ENCODE data around the gene CCDC83. TPM values are rescaled to one million over a fixed set of nuclear protein-coding genes. Genes with fewer than 3 reads are reported as not detected.
"Not testable (repeated sequence)": the region's sequence is repeated elsewhere in the genome, so short reads cannot be mapped to it uniquely, and the experiment has no call there.

Gene CCDC83
- total RNA-seq, 1 donor from 2014 or later, result not detected

GRCh38 chr11:85939099-85940015, 84.2 kb downstream of the CCDC83 start:
- DNase-seq (ENCODE audit: low spot score), result no peak

DNA sequence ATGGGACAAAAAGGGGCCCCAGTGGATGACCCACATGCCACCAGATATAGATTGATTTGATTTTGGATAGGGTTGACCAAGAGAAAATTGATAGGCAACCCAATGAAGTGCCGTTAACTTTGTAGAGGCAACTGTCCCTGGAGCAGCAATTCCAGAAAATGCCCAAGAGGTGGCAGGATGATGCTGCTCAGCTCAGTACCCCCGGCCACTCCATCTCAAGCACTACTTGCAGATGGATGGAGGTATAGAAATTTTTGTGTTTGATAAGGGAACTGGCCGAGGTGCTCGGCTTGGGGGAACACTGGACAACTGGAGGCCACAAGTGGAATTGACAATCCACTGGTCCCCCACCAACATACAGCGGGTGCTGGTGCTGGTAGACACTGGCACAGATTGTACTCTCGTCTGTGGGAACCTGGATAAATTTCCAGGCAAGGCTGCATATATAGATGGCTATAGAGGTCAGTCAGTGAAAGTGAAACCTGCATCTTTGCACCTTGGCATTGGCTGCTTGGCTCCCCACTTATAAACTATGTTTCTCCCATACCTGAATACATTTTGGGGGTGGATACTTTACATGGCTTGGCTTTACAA, 86.3 kb downstream of the CCDC83 start:
- DNase-seq (ENCODE audit: low spot score), result no peak

DNA sequence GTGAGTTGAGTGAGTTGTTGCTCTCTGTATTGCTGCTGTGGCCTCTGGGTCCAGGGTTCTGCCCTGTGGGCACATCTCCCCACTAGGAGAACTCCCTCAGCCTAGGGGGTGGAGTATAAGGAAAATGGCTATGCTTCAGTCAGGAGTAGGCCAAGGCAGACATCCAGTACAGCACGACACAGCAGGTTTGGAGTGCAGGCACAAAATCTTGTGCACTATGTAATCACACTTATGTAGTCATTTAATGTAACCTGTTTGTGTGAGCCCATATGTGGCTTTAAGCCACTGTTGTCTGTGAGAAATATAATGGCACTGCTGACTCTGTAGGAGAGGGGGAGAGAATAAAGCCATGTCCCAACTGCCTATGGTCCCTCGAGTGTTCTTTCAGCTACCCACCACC, 90.1 kb downstream of the CCDC83 start:
- DNase-seq (ENCODE audit: low spot score), result no peak

DNA sequence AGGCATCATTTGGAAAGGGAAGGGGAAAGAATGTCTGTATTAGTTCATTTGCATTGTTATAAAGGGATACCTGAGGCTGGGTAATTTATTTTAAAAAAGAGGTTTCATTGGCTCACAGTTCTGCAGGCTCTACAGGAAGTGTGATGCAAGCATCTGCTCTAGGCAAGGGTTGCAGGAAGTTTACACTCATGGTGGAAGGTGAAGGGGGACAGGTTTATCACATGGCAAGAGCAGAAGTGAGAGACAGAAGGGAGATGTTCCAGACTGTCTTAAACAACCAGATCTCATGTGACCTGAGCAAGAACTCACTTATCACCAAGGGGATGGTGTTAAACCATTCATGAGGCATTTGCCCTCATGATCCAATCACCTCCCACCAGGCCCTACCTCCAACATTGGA, 90.6 kb downstream of the CCDC83 start:
- no peak for DNase-seq (ENCODE audit: low spot score)

- DNase-seq (ENCODE audit: low spot score), result no peak
Observed at GRCh38 chr11:85946221-85946620, 91.0 kb downstream of the CCDC83 start.

DNA sequence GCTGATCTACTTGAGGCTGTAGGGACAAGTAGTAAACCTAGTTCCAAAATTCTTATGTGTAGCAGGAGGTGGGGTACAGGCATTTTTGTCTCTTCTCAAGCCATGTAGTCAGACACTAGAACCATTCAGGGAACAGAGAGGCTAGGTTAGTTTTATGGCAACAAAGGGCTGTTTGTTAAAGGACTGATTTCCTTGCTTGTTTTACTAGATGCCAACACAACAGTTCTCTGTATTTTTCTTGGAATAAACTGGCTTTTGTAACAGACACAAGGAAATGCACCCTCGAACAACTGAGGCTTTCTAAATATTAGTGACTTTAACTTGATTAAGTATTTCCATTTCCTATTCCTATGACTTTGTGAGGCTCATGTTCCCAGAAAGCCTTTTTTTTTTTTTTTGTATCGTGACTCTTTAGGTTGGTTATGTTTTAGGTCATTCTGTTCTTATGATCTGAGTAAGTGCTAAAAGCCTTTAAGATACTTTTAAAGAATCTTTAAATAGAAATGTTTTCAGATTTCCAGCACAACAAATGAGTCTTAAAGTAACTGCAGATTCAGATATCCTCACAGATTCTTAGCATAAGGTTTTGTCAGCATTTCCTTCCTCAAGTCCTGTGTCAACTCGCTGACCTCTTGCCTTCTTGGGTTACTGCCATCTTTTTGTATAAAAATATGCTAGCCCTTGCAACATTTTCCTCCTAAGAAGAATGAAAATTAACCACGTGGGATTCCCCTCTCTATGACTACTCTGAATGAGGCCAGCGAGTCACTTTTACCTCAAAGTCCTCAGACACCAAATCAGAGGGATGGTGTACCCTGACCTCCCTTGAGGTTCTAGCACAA, 92.5 kb downstream of the CCDC83 start:
- no peak for DNase-seq (ENCODE audit: low spot score)

DNA sequence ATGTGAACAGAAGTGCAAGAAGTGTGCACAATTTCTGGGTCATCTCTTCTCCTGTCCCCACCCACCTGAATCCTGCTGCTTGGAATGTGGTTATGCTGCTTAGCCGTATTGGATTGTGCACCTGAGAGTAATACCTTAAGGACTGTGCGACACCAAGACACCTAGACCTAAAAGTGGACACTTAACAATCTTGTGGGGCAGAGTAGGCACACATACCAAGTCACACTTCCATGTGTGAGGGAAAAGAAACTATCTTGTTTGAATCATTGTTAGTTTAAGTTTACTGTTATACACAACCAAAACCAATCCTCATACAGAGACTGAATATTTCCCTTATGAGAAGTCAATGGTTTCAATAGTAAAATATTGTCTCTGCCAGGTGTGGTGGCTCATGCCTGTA, 93.7 kb downstream of the CCDC83 start:
- no peak for DNase-seq (ENCODE audit: low spot score)

DNA sequence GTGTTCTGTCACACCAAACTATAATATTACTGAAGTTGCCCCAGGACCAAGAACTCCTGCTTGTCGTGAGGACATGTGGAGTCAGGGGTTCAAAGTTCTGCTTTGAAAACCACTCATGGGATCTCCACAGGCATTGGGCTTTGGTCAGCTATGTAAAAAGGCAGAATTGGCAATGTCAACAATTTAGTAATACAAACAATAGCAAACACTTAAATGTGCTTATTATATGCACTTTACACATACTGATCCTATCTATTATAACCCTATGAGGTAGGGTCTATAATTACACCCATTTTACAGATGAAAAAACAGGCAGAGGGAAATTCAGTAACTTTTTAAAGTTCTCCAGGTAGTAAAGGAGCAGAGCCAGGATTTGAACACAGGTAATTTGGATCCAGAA, 94.6 kb downstream of the CCDC83 start:
- no peak for DNase-seq (ENCODE audit: low spot score)

DNA sequence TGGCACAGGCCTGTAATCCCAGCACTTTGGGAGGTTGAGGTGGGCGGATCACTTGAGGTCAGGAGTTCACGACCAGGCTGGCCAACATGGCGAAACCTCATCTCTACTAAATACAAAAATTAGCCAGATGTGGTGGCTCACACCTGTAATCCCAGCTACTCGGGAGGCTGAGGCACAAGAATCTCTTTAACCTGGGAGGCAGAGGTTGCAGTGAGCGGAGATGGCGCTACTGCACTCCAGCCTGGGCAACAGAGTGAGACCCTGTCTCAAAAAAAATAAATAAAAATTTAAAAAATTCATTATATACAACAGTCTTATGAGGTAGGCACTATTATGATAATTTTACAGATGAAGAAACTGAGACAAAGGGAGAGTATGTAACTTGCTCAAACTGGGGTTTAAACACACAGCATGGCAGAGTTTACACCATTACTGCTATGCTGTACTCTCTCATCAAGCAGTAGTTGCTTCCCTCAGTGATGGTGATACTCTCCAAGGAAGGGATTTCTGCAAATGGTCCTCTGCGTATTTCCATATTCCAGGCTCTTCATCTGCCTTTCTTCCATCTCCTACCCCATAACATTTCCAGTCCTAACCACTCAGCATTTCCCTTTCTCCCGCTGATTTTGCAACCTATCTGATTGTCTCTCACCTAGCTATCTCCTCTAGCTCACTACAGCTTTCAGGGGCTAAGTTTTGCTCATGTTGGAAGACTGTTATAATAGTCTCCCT, 95.3 kb downstream of the CCDC83 start:
- DNase-seq (ENCODE audit: low spot score), result no peak

- DNase-seq (ENCODE audit: low spot score), result no peak
Observed at GRCh38 chr11:85951049-85951405, 95.8 kb downstream of the CCDC83 start.

DNA sequence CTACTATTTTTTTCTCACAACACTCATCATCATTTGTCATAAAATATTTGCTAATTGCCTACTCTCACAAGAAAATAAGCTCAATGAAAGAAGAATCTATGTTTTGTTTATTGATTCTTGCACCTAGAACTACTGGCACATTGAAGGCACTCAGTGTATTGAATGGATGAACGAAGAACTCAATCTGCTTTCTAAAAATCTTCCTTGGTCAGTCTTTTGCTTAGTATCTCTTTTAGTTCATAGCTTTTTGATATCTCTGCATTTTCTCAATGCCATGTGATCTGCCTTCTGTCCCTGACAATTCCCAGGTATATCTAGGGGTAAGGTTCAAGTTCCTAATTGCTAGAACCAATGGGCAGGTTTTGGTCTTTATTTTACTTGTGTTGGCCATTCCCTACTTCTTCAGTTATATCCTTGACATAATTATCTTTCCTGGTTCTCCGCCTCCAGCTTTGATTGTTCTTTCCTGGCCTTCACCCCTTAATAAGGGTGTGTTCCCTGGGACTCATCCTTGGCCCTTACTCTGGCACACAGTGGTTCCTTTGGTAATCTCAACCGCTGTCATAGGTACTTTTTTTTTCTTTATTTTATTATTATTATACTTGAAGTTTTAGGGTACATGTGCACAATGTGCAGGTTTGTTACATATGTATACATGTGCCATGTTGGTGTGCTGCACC, 96.4 kb downstream of the CCDC83 start:
- no peak for DNase-seq (ENCODE audit: low spot score)

GRCh38 chr11:85952108-85952485, 96.9 kb downstream of the CCDC83 start:
- DNase-seq (ENCODE audit: low spot score), result not testable (repeated sequence)

GRCh38 chr11:85953491-85954143, 98.4 kb downstream of the CCDC83 start:
- DNase-seq (ENCODE audit: low spot score), result no peak

GRCh38 chr11:85955531-85955930, 100.3 kb downstream of the CCDC83 start:
- no peak for DNase-seq (ENCODE audit: low spot score)

GRCh38 chr11:85960678-85961077, 105.5 kb downstream of the CCDC83 start:
- no peak for DNase-seq (ENCODE audit: low spot score)

DNA sequence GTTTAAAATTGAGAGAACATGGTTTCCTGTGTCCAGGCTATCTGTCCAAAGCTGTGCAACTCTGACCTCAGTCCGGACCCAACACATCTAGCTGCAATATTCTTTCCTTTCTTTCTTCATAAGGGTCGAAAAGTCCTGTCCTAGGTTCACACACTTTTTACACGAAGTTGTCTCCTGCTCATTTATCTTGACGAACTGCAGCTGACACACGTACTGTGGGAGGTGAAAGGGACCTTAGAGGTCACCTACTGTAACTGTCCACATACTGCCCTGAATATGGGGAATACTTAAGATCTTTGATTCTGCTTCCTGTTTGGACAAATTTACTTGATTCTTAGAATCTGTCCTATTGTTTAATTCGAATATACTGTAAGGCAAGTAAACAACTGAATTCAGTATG, 105.9 kb downstream of the CCDC83 start:
- no peak for DNase-seq (ENCODE audit: low spot score)

DNA sequence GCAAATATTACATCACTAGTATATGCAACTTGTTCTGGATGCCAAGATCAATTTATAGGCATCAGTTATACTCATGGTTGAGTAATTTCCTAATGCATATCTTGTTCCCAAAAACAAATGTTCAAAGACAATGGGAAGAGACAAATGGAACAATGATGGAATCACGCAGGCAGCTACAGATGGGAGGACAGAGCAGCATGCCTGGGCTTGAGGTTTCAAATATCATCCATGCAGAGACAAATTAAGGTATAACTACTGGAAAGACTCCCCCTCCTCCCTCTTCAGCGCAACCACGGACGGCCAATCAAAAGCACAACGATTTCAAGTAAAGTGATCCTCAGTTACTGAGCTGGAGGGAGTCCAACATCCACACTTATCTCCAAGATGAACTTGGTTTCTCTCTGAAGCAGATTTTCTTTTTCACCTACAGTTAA, 106.8 kb downstream of the CCDC83 start:
- DNase-seq (ENCODE audit: low spot score), result no peak

- no peak for DNase-seq (ENCODE audit: low spot score)
Observed at GRCh38 chr11:85965202-85965601, 110.0 kb downstream of the CCDC83 start.

- DNase-seq (ENCODE audit: low spot score), result no peak
Observed at GRCh38 chr11:85967457-85967856, 112.3 kb downstream of the CCDC83 start.

Data from mesenteric fat pad (tissue), 1 donor.